GM12878 (cell line): ENCODE measurements around the gene HIVEP3. TPM values are rescaled to one million over a fixed set of nuclear protein-coding genes. Genes with fewer than 3 reads are reported as not detected.
A peak's percentile ranks its signal among the peaks of the same experiment; 100 is the strongest.

Experiments used
- ATAC-seq: fragments of 200-7000 bp; cut with Tn5 transposase; 3 replicates; pipeline ENCODE4 v1.9.1; 2020; ENCODE audit warnings: mild to moderate bottlenecking, moderate library complexity
- BruUV-seq: library from RNA; stranded (reverse); fragments of 400-500 nt; replicated peaks from 2 replicates; lab custom pipeline; 2021; lab: Mats Ljungman, UMichigan
- CTCF ChIA-PET: fragments of 300-600 bp; sonication (Branson Sonifier 250); formaldehyde crosslinking; extraction: SDS; loops from one replicate; lab custom pipeline; 2021; ENCODE audit warnings: inconsistent platforms; lab: Yijun Ruan, JAX
- POLR2A ChIA-PET: fragments of 350-600 bp; formaldehyde crosslinking; extraction: SDS; loops from one replicate; lab custom pipeline; 2021; ENCODE audit warnings: inconsistent platforms; lab: Charles Lee
- RAD21 ChIA-PET: fragments of 300-600 bp; sonication (Branson Sonifier 250); formaldehyde crosslinking; loops from one replicate; lab custom pipeline; 2023; ENCODE audit warnings: antibody characterized with exemption; ENCODE audit not compliant: unreplicated experiment; lab: Charles Lee
- SMC1A ChIA-PET: fragments of 300-600 bp; sonication (Branson Sonifier 250); formaldehyde crosslinking; loops from one replicate; lab custom pipeline; 2023; ENCODE audit not compliant: unreplicated experiment, uncharacterized antibody; lab: Charles Lee
- DNase-seq: peaks from one replicate; pipeline ENCODE4 v3.0.0-alpha.2; 2011; ENCODE audit warnings: low read depth, low spot score
- FAIRE-seq: peaks from 3 replicates; lab custom pipeline; 2011; peaks lifted over from hg19 to GRCh38; lab: Jason Lieb, UNC
- H2AFZ ChIP-seq: 2 replicates; pipeline ENCODE4 v1.6.0; 2011; ENCODE audit warnings: low read depth, low read length, control low read depth; ENCODE audit not compliant: control insufficient read depth
- H3K27ac ChIP-seq: 2 replicates; pipeline ENCODE4 v1.5.1; 2011; ENCODE audit warnings: control low read depth; ENCODE audit not compliant: control insufficient read depth, insufficient read depth
- H3K27me3 ChIP-seq, 2 experiments: replicated peaks in 1 of 2; 2 replicates each; pipeline versions ENCODE4 v1.6.0 to v1.6.1; 2011; ENCODE audit warnings: low read length in 1 of 2; ENCODE audit not compliant: control insufficient read depth in 2 of 2, insufficient read depth in 2 of 2
- H3K36me3 ChIP-seq, 2 experiments: 2 replicates each; pipeline ENCODE4 v1.5.1; 2011; ENCODE audit warnings: low read length in 1 of 2; ENCODE audit not compliant: control insufficient read depth in 2 of 2, insufficient read depth in 2 of 2
- H3K4me1 ChIP-seq: 2 replicates; pipeline ENCODE4 v1.6.1; 2011; ENCODE audit warnings: mild to moderate bottlenecking, low read length, moderate library complexity, mixed read lengths; ENCODE audit not compliant: control insufficient read depth, insufficient read depth
- H3K4me2 ChIP-seq: 2 replicates; pipeline ENCODE4 v1.6.0; 2011; ENCODE audit warnings: control low read depth; ENCODE audit not compliant: control insufficient read depth, insufficient read depth
- H3K4me3 ChIP-seq: fragments of 200-600 bp; sonication (generic); 2 replicates; pipeline ENCODE4 v1.5.1; 2016
- H3K79me2 ChIP-seq: 2 replicates; pipeline ENCODE4 v1.6.0; 2011; ENCODE audit warnings: low read length; ENCODE audit not compliant: control insufficient read depth, insufficient read depth
- H3K9ac ChIP-seq: 2 replicates; pipeline ENCODE4 v1.8.0; 2011; ENCODE audit warnings: low read length, control low read depth, mixed read lengths; ENCODE audit not compliant: control insufficient read depth, insufficient read depth
- H3K9me3 ChIP-seq: replicated peaks from 3 replicates; pipeline ENCODE4 v1.5.1; 2011; ENCODE audit warnings: mild to moderate bottlenecking, low read length; ENCODE audit not compliant: control insufficient read depth, insufficient read depth
- H4K20me1 ChIP-seq: 2 replicates; pipeline ENCODE4 v1.6.0; 2011; ENCODE audit not compliant: control insufficient read depth, insufficient read depth
- BCL3 ChIP-seq: IDR thresholded peaks from 2 replicates; pipeline ENCODE4 v1.6.1; 2011; ENCODE audit warnings: borderline replicate concordance, low read depth, mild to moderate bottlenecking, moderate library complexity, low read length; ENCODE audit not compliant: insufficient read depth, poor library complexity, severe bottlenecking
- CBX3 ChIP-seq: fragments of 200-600 bp; sonication (generic); IDR thresholded peaks from 2 replicates; pipeline ENCODE4 v1.6.1; 2016; ENCODE audit warnings: low read depth, borderline replicate concordance
- DPF2 ChIP-seq: fragments of 450-650 bp; IDR thresholded peaks from 2 replicates; pipeline ENCODE4 v1.6.1; 2017; ENCODE audit warnings: mild to moderate bottlenecking
- HCFC1 ChIP-seq: fragments of 150-350 bp; IDR thresholded peaks from 2 replicates; pipeline ENCODE4 v1.6.1; 2014; ENCODE audit warnings: low read length
- JUND ChIP-seq: IDR thresholded peaks from 2 replicates; pipeline ENCODE4 v1.6.1; 2012; ENCODE audit warnings: low read depth, mild to moderate bottlenecking, low read length, improper control_type of control experiment, moderate library complexity
- RAD21 ChIP-seq: IDR thresholded peaks from 2 replicates; pipeline ENCODE4 v1.6.1; 2011; ENCODE audit warnings: mild to moderate bottlenecking, low read depth, low read length, moderate library complexity; ENCODE audit not compliant: insufficient read depth
- RB1 ChIP-seq: fragments of 450-650 bp; formaldehyde crosslinking; IDR thresholded peaks from 2 replicates; pipeline ENCODE4 v1.6.1; 2017; ENCODE audit warnings: mild to moderate bottlenecking, borderline replicate concordance
- RUNX3 ChIP-seq: IDR thresholded peaks from 2 replicates; pipeline ENCODE4 v1.6.1; 2012; ENCODE audit warnings: low read length, inconsistent platforms
- SMC3 ChIP-seq: IDR thresholded peaks from 2 replicates; pipeline ENCODE4 v1.6.1; 2011; ENCODE audit warnings: low read length, improper control_type of control experiment, borderline replicate concordance
- TCF7 ChIP-seq: IDR thresholded peaks from 2 replicates; pipeline ENCODE4 v1.6.1; 2014; ENCODE audit warnings: antibody characterized with exemption, borderline replicate concordance
- ZBTB33 ChIP-seq: fragments of 450-650 bp; IDR thresholded peaks from 2 replicates; pipeline ENCODE4 v1.6.1; 2017; ENCODE audit warnings: mild to moderate bottlenecking
- ZBTB4 ChIP-seq: fragments of 450-650 bp; formaldehyde crosslinking; IDR thresholded peaks from 2 replicates; pipeline ENCODE4 v1.4.0; 2022; ENCODE audit warnings: mild to moderate bottlenecking, moderate library complexity
- WGBS: methylation state at CpG from one replicate; pipeline ENCODE4 v1.1.6; 2016; ENCODE audit warnings: low lambda C conversion rate; ENCODE audit not compliant: insufficient replicate concordance, insufficient coverage; ENCODE audit errors: missing lambda C conversion rate; 5-methylcytosine and 5-hydroxymethylcytosine counted together
- in situ Hi-C: fragments of 300-500 bp; cut with MboI; formaldehyde crosslinking; loops from 9 replicates; pipeline ENCODE4 v1.14.3; 2018; ENCODE audit warnings: mixed read lengths
- intact Hi-C: fragments of 100-400 bp; cut with micrococcal nuclease; formaldehyde crosslinking; loops from one replicate; pipeline ENCODE4 v1.14.2; 2022; ENCODE audit not compliant: unreplicated experiment
- polyA plus RNA-seq, 11 experiments: library from polyadenylated mRNA; depleted of rRNA in 4 of 11; unstranded in 6 of 11; stranded (reverse) in 5 of 11; fragments of >200 nt; fragmentation: Nextera tagmentation in 4 of 11; fragmentation: Illumina TruSeq in 1 of 11; extraction: Ambion mirVana in 4 of 11; extraction: Trizol in 1 of 11; gene quantifications; 1 replicate in 1 of 11; 2 replicates in 10 of 11; pipeline versions ENCODE4 v1.2.1 to v1.2.3, GENCODE V29; 2011 to 2016; ENCODE audit warnings: inconsistent platforms in 2 of 11, missing spikeins in 2 of 11, low read depth in 1 of 11
- total RNA-seq, 4 experiments: library from RNA; depleted of rRNA in 3 of 4; stranded (reverse); fragments of >200 nt in 3 of 4; fragmentation: Illumina TruSeq in 1 of 4; extraction: Trizol in 1 of 4; gene quantifications; 2 replicates each; pipeline versions ENCODE4 v1.2.1 to v1.2.3, GENCODE V29; 2013 to 2021

HIVEP3 gene
- total and polyA plus RNA-seq, 10 of the 15 experiments (the other 5 are each of a cell fraction or from before 2014, with no cell fraction given) = 1.8 to 13.6 (median 3.8) TPM

GRCh38 chr1:41794031-41794430 is 124.7 kb downstream of the HIVEP3 start:
- ChIA-PET CTCF (no interaction called here), POLR2A (no interaction called here), SMC1A (no interaction called here), RAD21 (no interaction called here)
- ATAC-seq (peak; percentile 30; the same call in 1 of the 3 replicates), FAIRE-seq (no peak), DNase-seq (no peak)
- no peaks in the 10 kb centered on the region for H3K9me3 ChIP-seq
- H2AFZ ChIP-seq = no peak overlapping the region
- no peak overlapping the region for H3K9ac ChIP-seq
- TF ChIP-seq RUNX3 = peak; percentile 31; the same call in 1 of the 2 replicates
- TF ChIP-seq HCFC1 = no peak
- H4K20me1 ChIP-seq = no peaks in the 10 kb centered on the region
- no peak overlapping the region for H3K27ac ChIP-seq
- H3K4me3 ChIP-seq = no peak overlapping the region
- intact Hi-C loops (no loop called here), in situ Hi-C loops (no loop called here)
- H3K4me2 ChIP-seq = no peak overlapping the region
- peaks cover 15% of the 10 kb centered on the region for H3K4me1 ChIP-seq
- H3K27me3 ChIP-seq = no peaks in the 10 kb centered on the region
- no peaks in the 10 kb centered on the region for H3K79me2 ChIP-seq
- WGBS = 32% methylated on average over 5 of the region's 5 CpGs
- no peaks in the 10 kb centered on the region for H3K36me3 ChIP-seq
- no TSS peak for BruUV-seq

- ATAC-seq (peak; percentile 21), DNase-seq (no peak), FAIRE-seq (no peak)
- Histone ChIP-seq H3K79me2 (no peaks in the 10 kb centered on the region), H3K4me3 (no peak overlapping the region), H4K20me1 (no peaks in the 10 kb centered on the region), H3K9ac (no peak overlapping the region), H3K27me3 (no peaks in the 10 kb centered on the region), H3K9me3 (no peaks in the 10 kb centered on the region), H2AFZ (no peak overlapping the region; the same call in 1 of the 2 replicates), H3K27ac (no peak overlapping the region), H3K36me3 (no peaks in the 10 kb centered on the region; a peak in 1 of 4 replicates), H3K4me2 (peak overlapping the region; percentile 51; the same call in 1 of the 2 replicates), H3K4me1 (peaks cover 15% of the 10 kb centered on the region)
- SMC1A ChIA-PET = interaction anchor here (0.6 to 2.1 kb wide), 12 partner anchors 8 to 217 kb away, joined by 3 to 11 read pairs (median 4); no protein-coding TSS in a partner anchor
- RAD21 ChIA-PET = interaction anchor here (1.0 to 1.7 kb wide), 3 partner anchors 11 to 134 kb away, joined by 3 to 4 read pairs (median 3); no protein-coding TSS in a partner anchor
- intact Hi-C loops (no loop called here), in situ Hi-C loops (no loop called here)
- no TSS peak for BruUV-seq
- POLR2A ChIA-PET = interaction anchor here (0.7 to 0.8 kb wide), 2 partner anchors 11 kb away, joined by 3 to 4 read pairs; no protein-coding TSS in a partner anchor
- CTCF ChIA-PET = interaction anchor here (0.9 to 1.6 kb wide), 5 partner anchors 8 to 65 kb away, joined by 3 to 5 read pairs (median 3); no protein-coding TSS in a partner anchor
- no peak for TF ChIP-seq JUND
- no peak for TF ChIP-seq BCL3
- TF ChIP-seq RAD21 = no peak
- no peak for TF ChIP-seq DPF2
- TF ChIP-seq ZBTB33 = no peak
- TF ChIP-seq RB1 = no peak
- TF ChIP-seq SMC3 = no peak
- no peak for TF ChIP-seq CBX3
- TF ChIP-seq TCF7 = no peak
- TF ChIP-seq ZBTB4 (CRISPR knock-in tag) = no peak
These were observed 126.3 kb downstream of the HIVEP3 start for GRCh38 chr1:41792485-41792770.
